Neural crest cell (in vitro differentiated cells): ENCODE measurements around the gene TFB2M. TPM values are rescaled to one million over a fixed set of nuclear protein-coding genes. Genes with fewer than 3 reads are reported as not detected.

Experiments used
- DNase-seq: peaks from one replicate; pipeline ENCODE4 v3.0.0; 2021; ENCODE audit warnings: low read depth, mixed read lengths, low spot score
- H3K27ac Mint-ChIP-seq: one replicate; pipeline ENCODE4 v1.8.0; 2021; ENCODE audit warnings: mild to moderate bottlenecking, mixed read lengths; ENCODE audit not compliant: unreplicated experiment
- H3K27me3 Mint-ChIP-seq: 2 replicates; pipeline ENCODE4 v1.8.0; 2021; ENCODE audit warnings: low read depth, mild to moderate bottlenecking, mixed read lengths
- H3K36me3 Mint-ChIP-seq: 2 replicates; pipeline ENCODE4 v1.8.0; 2021; ENCODE audit warnings: low read depth, mild to moderate bottlenecking, mixed read lengths
- H3K4me1 Mint-ChIP-seq: 2 replicates; pipeline ENCODE4 v1.8.0; 2021; ENCODE audit warnings: mixed read lengths
- H3K4me3 Mint-ChIP-seq: one replicate; pipeline ENCODE4 v1.8.0; 2021; ENCODE audit warnings: mild to moderate bottlenecking, mixed read lengths
- H3K9me3 Mint-ChIP-seq: 2 replicates; pipeline ENCODE4 v1.8.0; 2021; ENCODE audit warnings: mixed read lengths
- CTCF ChIP-seq: fragments of 200-600 bp; sonication (generic); conservative IDR thresholded peaks from 2 replicates; pipeline ENCODE4 v1.5.0; 2021; ENCODE audit warnings: antibody characterized with exemption, mild to moderate bottlenecking
- total RNA-seq: library from RNA; stranded (reverse); gene quantifications from 2 replicates; pipeline ENCODE4 v1.2.1, GENCODE V29; 2021

TFB2M gene
- total RNA-seq, 1 donor from 2014 or later, result 9.0 TPM

- no peak for TF ChIP-seq CTCF
- peaks cover 10% of the 10 kb centered on the region for H3K36me3 Mint-ChIP-seq
- H3K27ac Mint-ChIP-seq, result no peak overlapping the region
- no peaks in the 10 kb centered on the region for H3K27me3 Mint-ChIP-seq
- no peaks in the 10 kb centered on the region for H3K9me3 Mint-ChIP-seq
- H3K4me3 Mint-ChIP-seq, result no peak overlapping the region
- no peak for DNase-seq
- no peaks in the 10 kb centered on the region for H3K4me1 Mint-ChIP-seq
These were observed 8.0 kb downstream of the TFB2M start for GRCh38 chr1:246558041-246558440.

- Mint-ChIP-seq H3K27me3 (no peaks in the 10 kb centered on the region), H3K9me3 (no peaks in the 10 kb centered on the region), H3K4me3 (no peak overlapping the region), H3K27ac (no peak overlapping the region), H3K4me1 (no peaks in the 10 kb centered on the region), H3K36me3 (peaks cover 13% of the 10 kb centered on the region)
- no peak for DNase-seq
- no peak for TF ChIP-seq CTCF
These were observed 11.9 kb downstream of the TFB2M start for GRCh38 chr1:246554201-246554600.

- Mint-ChIP-seq H3K4me1 (no peaks in the 10 kb centered on the region), H3K9me3 (no peaks in the 10 kb centered on the region), H3K36me3 (peaks cover 13% of the 10 kb centered on the region), H3K27ac (no peak overlapping the region), H3K4me3 (no peak overlapping the region), H3K27me3 (no peaks in the 10 kb centered on the region)
- DNase-seq, result no peak
- TF ChIP-seq CTCF, result no peak
These were observed 14.0 kb downstream of the TFB2M start for GRCh38 chr1:246552110-246552509.

GRCh38 chr1:246550402-246550801 lies 15.7 kb downstream of the TFB2M start:
- Mint-ChIP-seq H3K9me3 (no peaks in the 10 kb centered on the region), H3K27ac (no peak overlapping the region), H3K4me1 (no peaks in the 10 kb centered on the region), H3K4me3 (no peak overlapping the region), H3K27me3 (no peaks in the 10 kb centered on the region), H3K36me3 (peaks cover 10% of the 10 kb centered on the region)
- DNase-seq, result no peak
- no peak for TF ChIP-seq CTCF

- no peak overlapping the region for H3K27ac Mint-ChIP-seq
- H3K27me3 Mint-ChIP-seq, result no peaks in the 10 kb centered on the region
- no peak for TF ChIP-seq CTCF
- no peaks in the 10 kb centered on the region for H3K4me1 Mint-ChIP-seq
- no peaks in the 10 kb centered on the region for H3K9me3 Mint-ChIP-seq
- no peak for DNase-seq
- no peak overlapping the region for H3K4me3 Mint-ChIP-seq
- H3K36me3 Mint-ChIP-seq, result peaks cover 7% of the 10 kb centered on the region
These were observed 16.4 kb downstream of the TFB2M start for GRCh38 chr1:246549665-246550064.

- H3K36me3 Mint-ChIP-seq, result peaks cover 5% of the 10 kb centered on the region
These were observed 22.1 kb downstream of the TFB2M start for GRCh38 chr1:246544001-246544400.

More at GRCh38 chr1:246544001-246544400, 22.1 kb downstream of the TFB2M start:
- H3K9me3 Mint-ChIP-seq, result no peaks in the 10 kb centered on the region
- DNase-seq, result no peak
- no peak overlapping the region for H3K27ac Mint-ChIP-seq
- TF ChIP-seq CTCF, result no peak
- H3K27me3 Mint-ChIP-seq, result no peaks in the 10 kb centered on the region
- no peaks in the 10 kb centered on the region for H3K4me1 Mint-ChIP-seq
- no peak overlapping the region for H3K4me3 Mint-ChIP-seq
